Measurements from ENCODE around the gene TAMM41.
A peak's percentile ranks its signal among the peaks of the same experiment; 100 is the strongest.
"Not testable (repeated sequence)": the region's sequence is repeated elsewhere in the genome, so short reads cannot be mapped to it uniquely, and the experiment has no call there.

The TAMM41 gene, protein sequence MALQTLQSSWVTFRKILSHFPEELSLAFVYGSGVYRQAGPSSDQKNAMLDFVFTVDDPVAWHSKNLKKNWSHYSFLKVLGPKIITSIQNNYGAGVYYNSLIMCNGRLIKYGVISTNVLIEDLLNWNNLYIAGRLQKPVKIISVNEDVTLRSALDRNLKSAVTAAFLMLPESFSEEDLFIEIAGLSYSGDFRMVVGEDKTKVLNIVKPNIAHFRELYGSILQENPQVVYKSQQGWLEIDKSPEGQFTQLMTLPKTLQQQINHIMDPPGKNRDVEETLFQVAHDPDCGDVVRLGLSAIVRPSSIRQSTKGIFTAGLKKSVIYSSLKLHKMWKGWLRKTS

DNA sequence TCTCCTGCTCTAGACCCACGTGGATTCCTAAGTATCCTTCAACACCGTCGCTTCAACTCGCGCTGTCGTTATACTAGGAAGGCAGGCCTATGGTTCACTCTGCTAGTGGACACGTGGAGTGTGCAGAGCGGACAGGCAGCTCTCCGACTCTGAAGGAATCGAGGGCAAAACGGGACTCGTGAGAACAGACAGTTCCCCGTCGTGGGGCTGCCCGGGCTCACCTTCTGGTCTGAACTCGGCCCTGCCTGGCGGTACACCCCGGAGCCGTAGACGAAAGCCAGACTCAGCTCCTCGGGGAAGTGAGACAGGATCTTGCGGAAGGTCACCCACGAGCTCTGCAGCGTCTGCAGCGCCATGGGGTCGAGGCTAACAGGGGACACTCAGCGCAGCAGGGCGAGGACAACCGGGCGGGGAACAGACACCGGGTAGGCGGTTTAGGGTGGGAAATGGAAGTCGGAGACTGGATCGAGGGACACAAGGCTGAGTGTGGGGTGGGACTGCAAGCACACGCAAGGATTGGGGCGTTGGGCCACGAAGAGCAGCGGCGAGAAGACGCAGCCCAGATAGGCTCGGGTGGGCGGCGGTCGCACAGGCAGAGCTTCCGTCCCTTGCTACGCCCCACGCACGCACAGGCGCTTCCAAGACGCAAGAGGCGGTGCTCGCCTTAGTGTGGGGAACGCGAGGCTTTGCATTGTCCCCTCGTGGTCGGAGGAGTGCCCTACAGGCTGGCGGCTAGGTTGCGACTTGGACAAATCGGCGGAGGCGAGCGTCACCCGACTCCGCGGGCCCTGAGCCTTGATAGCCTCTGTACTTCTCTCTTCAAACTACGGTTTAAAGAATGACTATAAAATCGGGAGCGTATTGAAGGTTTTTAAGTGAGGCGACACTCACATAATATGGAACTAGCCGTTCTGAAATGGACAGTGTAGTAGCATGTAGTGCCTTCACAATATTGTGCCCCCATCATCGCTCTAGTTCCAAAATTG lies at the start of gene TAMM41:
Gene TAMM41, minus strand, starts transcription at position 605 of the 986 bp plus-strand sequence. Its CDS starts 249 bp downstream, at position 356.
- peak; percentile 42 to 83 for DNase-seq

DNA sequence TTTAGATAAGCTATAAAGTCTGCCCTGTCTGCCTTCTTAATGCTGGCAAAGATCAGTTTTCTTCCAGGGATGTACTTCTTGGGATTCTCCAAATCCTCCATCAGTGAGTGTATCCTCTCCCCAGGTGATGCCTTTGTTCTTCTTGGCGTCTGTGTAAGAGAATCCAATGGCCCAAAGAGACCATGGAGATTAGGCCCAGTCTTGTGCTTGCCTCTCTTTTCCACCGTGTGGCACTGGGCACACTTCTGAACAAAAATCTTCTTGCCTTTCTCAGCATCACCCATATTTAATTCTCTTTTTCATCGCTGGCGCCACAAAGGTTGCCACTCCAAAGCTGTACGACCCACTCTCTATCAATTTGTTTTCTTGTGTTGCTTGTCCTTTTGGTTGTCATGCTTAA lies 32.2 kb upstream of the TAMM41 start:
- DNase-seq: no peak

DNA sequence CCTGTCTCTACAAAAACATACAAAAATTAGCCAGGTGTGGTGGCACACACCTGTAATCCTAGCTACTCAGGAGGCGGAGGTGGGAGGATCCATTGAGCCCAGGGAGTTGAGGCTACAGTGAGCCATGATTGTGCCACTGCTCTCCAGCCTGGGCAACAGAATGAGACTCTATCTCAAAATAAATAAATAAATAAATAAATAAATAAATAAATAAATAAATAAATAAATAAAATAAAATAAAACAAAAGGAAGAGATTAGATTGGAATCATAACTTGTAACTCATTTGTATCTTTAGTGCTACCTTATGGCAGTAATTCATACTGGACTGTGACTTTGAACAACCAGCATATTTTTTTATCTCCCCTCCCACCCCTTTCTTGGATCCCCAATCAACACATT lies 28.0 kb upstream of the TAMM41 start:
- DNase-seq: not testable (repeated sequence)

DNA sequence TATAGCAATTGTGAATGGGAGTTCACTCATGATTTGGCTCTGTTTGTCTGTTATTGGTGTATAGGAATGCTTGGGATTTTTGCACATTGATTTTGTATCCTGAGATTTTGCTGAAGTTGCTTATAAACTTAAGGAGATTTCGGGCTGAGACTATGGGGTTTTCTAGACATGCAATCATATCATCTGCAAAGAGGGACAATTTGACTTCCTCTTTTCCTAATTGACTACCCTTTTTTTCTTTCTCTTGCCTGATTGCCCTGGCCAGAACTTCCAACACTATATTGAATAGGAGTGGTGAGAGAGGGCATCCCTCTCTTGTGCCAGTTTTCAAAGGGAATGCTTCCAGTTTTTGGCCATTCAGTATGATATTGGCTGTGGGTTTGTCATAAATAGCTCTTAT lies 17.1 kb upstream of the TAMM41 start:
- not testable (repeated sequence) for DNase-seq

DNA sequence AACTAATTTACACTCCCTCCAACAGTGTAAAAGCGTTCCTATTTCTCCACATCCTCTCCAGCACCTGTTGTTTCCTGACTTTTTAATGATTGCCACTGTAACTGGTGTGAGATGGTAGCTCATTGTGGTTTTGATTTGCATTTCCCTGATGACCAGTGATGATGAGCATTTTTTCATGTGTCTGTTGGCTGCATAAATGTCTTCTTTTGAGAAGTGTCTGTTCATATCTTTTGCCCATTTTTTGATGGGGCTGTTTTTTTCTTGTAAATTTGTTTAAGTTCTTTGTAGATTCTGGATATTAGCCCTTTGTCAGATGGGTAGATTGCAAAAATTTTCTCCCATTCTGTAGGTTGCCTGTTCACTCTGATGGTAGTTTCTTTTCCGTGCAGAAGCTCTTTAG lies 15.9 kb upstream of the TAMM41 start:
- not testable (repeated sequence) for DNase-seq

DNA sequence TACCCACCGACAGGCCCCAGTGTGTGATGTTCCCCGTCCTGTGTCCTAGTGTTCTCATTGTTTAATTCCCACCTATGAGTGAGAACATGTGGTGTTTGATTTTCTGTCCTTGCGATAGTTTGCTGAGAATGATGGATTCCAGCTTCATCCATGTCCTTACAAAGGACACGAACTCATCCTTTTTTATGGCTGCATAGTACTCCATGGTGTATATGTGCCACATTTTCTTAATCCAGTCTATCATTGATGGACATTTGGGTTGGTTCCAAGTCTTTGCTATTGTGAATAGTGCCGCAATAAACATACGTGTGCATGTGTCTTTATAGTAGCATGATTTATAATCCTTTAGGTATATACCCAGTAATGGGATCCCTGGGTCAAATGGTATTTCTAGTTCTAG lies 15.5 kb upstream of the TAMM41 start:
- not testable (repeated sequence) for DNase-seq

DNA sequence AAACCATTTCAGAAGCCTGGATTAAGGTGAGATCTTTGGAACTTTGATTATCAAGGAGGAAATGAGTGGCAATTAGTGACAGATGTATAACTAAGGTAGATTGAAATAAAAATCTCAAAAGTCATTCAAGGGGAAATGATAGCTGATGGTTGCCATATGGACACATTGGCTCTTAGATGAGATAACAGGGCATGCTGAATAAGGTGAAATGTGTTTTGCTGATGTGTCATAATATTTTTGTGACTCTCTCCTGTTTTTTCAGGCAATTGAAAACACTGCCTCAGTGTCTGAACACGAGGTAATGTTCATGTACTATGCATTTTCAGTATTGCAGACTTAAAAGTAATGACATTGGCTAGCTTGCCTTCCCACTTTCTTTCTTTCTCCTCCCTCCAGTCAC lies 13.5 kb upstream of the TAMM41 start:
- not testable (repeated sequence) for DNase-seq

DNA sequence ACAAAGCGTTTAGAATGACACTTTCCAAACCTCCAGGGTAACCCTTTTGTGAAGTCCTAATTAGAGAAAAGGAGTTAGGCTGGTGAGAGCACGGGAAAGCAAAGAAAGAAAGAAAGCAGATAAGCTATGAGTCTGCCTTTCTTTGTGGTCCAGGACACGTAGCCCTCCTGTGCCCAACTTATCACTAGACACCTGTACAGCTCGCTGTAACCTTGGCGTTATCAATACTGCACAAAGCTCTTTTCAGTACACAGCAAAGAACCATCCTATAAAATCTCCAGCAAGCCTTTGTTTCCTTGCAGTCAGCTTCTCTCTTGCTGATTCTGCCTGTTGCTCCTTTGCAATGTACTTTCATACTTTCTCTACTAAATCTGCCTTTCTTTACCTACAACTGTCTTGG lies 6.8 kb upstream of the TAMM41 start:
- no peak for DNase-seq

DNA sequence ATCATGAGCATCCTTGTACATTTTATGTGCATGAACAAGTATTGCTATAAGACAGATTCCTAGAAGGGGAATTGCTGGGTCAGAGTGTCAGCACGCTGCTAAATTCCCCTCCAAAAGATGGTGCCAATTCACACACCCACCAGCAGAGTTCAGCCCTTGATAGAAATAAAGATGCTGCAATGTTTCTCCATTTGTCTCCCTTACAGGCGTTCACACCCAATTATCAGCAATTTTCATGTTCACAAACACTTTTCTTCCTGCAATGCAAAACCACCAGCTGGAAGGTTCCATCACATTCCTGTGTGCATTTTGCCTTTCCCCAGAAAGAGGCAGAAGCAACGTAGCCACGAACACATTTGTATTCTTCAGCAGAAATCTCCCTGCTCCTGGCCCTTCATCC lies 3.3 kb upstream of the TAMM41 start:
- DNase-seq: peak in 1 of 2 experiments; percentile 2

DNA sequence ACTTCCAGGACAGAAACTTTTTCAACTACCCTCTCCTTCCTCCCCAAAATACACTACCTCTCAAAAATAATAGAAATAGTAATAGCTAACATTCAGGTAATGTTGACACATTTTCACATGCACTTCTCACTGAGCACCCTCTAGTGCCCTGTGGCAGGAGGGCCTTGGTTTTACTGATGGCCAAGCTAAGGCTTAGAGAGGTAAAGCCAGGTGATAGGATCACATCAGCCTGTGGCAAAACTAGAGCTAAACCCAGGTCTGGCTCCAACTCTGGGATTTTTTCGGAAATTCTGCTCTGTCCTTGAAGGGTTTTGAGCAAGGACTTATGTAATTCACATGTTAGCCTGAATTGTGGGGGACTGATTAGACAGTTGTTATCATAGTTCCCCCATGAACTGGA lies 922 bp upstream of the TAMM41 start:
- no peak for DNase-seq

DNA sequence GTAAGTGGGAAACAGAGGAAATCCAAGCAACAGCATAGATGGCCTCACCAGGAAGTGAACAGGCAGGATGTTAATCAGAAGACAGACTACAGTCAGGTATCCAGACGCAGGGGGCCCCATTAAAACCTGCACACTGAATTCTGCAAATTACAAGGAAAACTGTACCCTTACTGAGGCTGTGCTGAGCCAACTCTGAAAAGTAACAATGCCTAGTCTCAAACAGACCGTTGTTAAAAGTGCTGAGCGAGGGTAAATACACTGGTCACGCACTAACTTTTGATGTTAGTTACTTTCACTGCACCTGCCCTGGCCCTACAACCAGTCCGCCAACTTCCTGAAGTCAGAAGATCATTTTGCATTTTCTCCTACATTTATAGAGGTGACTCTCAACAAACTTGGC lies 1.0 kb downstream of the TAMM41 start:
- no peak for DNase-seq

DNA sequence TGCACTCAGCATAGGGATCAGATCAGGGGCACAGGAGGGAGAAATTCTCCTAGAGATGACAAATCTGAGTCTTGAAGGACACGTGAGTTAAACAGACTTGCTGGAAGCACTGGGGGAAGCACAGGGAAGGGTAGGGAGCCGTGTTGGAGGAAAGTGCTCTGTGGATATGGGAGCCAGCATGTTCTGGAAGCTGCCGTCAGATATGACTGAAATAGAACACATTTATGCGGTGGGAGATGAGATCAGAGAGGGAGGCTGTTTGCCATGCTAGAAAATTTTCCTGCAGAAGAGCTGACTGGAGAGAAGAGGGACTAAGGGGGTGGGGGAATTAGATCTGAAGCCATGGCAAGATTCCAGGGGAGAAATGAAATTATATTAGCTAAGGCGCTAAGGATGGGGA lies 1.8 kb downstream of the TAMM41 start:
- no peak for DNase-seq

DNA sequence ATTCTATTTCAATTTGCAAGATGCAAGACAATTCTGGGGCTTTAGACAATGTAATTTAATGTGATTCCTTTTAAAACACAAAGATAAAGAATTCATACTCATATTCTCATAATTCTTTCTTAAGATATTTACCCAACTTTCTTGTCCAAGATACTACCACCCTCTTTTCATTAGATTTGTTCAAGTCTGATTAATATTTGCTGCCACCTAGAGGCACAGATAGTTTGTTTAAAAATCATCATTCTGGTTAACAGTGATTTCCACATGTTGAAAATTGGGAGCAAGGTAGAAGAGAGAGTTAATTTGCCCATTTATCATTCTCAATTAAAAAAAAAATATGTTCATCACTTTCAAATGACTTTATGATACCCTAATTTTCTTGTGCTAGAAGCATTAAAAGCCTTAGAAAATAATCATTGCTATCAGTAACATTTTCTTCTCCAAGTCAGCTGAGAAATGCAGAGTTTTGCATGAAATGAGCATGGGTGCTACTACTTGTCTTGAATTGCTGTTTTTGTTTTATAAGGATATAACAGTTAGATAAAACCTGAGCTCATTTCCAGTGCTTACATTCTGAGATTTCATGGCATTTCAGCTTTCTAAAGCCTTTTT lies 11.6 kb downstream of the TAMM41 start:
- DNase-seq: peak in 1 of 2 experiments; percentile 2

DNA sequence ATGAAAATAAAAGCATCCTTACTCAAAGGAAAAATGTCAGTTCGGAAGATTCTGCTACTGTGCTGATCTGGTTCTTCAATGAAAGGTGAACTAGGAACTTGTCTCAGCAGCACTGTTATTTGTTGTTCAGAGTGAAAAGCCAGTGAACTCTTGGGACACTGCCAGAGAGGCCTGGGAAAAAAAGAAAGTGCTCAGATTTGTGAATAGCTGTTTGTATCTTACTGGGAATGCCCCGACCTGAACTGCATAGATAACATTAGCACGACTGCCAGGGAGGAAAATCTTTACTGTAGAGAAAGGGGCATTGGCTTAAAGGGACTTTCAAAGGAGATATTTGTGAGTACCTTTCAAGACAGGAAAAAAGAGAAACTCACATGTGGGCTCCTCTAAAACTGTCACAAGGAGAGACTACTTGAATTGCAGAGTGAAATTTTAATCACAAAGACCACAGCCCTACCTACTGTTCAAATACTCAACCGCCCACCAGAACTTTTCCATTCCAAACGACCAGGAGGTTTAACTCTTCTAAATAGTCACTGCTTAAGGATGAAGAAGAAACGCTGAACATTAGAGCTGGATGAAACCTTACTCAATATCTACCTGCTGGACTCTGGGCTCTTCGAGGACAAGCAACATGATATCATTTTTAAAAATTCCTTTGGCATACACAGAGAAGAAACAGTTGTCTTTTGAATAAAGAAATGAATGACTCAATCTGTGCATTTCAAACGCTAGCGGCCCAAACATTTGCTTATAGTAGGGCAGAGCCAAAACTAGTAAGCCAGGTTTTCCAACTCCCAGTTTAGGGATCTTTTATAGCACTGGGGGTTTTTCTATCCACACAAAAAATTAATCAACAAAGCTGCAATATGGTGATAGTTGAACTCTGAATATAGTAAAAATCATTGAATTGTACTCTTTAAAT lies 13.4 kb downstream of the TAMM41 start:
- no peak for DNase-seq

DNA sequence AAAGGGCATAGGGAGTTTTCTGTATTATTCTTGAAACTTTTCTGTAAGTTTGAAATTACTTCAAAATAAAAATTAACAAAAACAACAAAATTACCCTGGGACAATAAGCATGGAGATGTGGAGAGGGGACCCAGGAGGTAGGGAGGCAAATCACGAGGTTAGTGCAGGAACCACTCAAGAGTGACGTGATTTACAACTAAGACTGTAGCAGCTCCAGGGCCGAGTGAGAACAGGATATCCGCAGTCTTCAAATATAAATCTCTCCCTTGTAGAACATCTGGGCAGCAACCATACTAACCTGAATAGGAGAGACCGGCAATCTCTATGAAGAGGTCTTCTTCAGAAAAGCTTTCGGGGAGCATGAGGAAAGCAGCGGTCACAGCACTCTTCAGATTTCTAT lies 17.3 kb downstream of the TAMM41 start:
- no peak for DNase-seq

DNA sequence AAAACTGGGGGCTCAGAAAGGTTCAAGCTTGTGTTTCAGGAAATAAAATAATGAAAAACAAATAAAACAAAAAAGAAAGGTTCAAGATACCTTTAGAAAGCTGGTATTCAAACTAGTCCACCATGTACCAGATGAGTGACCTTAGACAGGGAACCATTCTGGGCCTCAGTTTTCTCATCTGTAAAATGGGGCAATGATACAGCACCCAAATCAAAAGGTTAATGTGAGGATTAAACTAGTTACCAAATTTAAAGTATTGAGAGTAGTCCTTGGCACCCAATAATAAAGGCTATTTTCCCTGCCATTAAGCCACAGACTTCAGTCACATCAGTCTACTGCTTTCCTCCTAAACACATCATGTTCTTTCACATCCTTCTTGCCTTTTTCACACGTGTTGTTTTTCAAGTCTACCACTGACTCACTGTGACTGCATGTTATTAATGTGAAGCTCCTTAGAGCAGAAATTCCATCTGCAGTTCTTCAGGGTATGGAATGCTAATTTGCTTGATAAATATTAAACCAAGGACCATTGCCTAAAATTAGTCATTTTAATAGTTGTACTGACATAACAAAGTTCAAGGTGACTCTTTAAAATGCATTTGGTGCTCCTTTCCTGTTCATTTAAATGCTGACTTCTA lies 19.9 kb downstream of the TAMM41 start:
- DNase-seq: no peak

DNA sequence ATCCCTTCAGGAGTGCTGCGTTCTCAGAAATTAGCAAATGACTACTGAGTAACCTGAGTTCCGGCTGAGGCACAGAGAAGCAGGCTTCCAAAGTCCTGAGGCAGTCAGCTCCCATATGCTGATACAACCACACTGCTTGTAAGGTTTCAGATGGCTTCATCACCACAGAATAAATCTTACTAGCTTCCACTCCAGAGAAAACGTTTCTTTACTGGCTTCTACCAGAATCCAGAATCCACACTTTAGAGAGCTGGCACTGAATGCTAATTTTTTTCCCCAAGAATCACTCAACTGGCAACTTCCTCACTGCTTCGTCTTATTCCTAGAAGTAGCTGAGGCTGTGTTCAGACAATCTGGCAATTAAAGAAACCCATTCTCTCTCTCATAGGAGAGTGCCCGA lies 21.4 kb downstream of the TAMM41 start:
- no peak for DNase-seq

DNA sequence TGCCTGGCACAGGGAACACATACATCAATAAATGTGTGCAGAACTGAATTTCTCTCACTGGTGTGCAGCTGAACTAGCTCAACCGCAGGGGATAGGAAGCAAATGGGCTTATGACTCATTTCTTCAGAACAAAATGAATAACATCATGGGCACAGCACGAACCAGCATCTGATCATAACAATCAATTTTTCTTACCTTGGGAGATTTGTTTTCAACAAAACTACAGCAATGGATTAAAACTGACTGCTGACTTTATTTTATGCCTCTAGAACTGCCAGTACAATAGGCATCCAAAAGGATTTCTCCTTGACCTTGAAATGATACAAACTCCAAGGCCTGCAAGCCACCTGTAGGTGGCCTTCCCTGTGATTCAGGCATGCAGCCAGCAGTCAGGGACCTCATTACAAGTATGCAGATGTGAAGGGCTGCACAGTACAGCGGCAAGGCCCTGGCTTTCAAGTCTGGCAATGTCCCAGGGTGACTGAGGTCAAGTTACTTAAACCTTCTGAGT lies 26.1 kb downstream of the TAMM41 start:
- no peak for DNase-seq

DNA sequence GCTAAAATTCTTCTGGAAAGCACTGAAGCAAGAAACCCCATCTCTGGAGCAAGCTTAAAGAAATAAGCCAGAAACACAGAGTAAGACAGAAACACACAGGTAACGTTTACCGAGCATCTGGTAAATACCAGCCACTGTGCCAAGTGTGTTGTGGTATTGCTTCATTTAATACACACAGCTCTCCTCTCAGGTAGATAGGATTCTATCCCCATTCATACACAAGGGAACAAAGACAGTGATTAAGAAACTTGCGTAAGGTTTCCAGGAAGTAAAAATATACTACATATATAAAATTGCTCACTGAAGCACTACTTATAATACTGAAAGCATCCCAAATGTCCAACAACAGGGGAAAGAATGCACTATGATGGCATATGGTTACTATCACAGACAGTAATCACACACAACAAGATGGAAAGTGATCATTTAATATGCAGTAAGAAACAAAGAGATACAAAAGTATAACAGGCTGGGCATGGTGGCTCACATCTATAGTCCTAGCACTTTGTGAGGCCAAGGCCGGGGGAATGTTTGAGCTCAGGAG lies 27.5 kb downstream of the TAMM41 start:
- no peak for DNase-seq

DNA sequence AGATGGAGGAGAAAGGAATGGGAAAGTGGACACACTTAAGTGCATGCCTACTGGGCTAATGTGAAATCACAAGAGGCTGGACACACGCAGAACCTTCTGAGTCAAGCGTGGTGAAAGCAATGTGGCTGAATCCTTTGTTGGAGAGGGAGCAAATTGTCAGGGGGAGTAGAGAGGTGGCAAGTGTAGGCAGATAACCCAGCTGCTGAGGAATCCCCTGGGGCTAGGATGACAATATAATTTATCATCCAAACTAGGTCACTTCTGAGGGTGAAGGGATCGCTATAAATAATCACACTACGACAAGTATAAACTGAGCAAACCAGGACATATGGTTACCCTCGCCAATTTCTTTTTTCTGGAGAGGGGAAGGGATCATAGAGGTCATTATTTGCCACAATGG lies 28.7 kb downstream of the TAMM41 start:
- DNase-seq: no peak

DNA sequence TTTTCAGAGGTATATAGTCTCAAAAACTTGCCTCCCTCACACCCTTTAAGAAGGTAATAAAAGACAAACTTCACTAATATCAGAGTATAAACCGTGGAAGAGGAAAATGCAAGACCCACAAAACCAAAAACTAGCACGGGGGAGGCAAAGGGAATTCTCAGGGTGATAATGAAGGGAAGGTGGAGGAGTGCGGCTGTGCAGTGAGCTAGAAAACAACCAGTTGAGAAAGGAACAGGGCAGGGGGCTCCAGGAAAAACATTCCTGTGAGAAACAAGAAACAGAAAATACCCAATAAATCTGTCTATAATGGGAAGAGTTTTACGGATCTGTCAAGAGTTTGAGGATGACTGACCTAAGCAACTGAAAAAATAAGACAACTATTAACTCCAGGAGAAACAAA lies 31.6 kb downstream of the TAMM41 start:
- no peak for DNase-seq
